HG03439 (cell line): ENCODE results near the gene ANKRD44.
"Not testable (repeated sequence)": the region's sequence is repeated elsewhere in the genome, so short reads cannot be mapped to it uniquely, and the experiment has no call there.

Experiments
- ATAC-seq: cut with Tn5 transposase; IDR thresholded peaks from one replicate; pipeline ENCODE4 v1.9.1; 2021; ENCODE audit warnings: mild to moderate bottlenecking, moderate library complexity; ENCODE audit not compliant: unreplicated experiment

ANKRD44 gene

DNA sequence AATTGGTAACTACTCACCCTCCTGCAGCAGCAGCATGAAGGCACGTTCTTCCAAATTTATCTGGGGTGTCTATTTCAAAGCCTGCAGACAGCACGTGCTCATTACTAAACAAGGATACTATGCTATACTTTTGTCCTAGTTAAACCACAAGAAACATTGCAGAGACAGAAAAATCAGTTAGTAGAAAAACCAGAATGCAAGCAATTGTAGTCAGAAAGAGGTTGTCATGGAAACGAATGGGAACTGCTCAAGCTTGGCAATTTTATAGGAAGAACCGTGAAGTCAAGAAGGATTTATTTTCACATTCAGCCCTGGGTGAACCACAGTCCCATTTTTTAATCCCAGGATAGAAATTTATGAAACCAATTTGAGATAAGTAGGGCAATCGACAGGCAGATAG is 221.9 kb downstream of the ANKRD44 start:
- no peak for ATAC-seq

DNA sequence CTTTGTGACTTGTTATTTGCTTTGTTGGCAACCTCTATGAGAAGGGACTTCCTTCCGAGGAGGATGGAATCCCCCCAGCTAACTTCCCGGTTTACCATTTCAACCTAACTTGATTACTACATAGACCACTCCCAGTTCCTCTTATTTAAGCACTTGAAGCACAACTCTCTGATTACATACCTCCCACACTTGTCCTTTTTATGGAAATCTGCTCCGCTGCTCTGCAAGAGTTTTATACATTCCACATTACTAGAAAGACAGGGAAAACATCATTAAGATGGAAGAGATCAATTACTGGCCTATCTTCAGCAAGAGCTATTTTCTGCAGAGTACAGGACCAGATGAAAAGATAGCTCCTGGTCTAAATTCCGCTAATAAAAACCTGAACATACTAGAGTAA is 224.1 kb downstream of the ANKRD44 start:
- no peak for ATAC-seq

DNA sequence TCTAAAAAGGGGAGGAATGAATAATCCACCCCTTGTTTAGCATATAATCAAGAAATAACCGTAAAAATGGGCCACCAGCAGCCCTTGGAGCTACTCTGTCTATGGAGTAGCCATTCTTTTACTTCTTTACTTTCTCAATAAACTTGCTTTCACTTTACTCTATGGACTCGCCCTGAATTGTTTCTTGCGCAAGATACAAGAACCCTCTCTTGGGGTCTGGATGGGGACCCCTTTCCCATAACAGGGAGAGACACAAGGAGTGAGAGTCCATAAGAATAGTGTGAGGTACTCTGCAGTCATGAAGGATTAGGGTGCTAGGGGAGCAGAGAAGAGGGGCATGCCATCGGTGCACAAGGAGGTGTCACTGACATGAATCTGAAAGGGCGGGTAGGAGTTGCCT is 224.9 kb downstream of the ANKRD44 start:
- ATAC-seq, result no peak

DNA sequence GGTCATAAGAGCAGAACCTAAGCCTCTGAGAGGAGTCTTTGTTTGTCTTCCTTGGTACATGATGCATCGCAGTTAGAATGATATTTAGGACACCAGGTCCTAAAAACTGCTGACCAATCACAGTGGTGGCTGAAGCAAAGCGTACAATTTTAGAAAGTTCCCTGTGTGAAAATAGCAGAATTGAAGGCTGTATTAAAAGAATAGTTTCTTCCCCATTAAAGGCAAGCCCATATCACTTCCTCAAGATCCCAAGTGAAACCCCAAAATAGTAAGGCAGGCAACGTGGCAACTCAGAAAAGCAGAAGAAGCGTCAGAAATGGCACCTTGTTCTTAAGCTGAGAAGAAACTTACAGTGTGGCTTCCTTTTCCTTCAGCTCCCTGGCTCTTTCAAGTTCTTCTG is 229.3 kb downstream of the ANKRD44 start:
- no peak for ATAC-seq

DNA sequence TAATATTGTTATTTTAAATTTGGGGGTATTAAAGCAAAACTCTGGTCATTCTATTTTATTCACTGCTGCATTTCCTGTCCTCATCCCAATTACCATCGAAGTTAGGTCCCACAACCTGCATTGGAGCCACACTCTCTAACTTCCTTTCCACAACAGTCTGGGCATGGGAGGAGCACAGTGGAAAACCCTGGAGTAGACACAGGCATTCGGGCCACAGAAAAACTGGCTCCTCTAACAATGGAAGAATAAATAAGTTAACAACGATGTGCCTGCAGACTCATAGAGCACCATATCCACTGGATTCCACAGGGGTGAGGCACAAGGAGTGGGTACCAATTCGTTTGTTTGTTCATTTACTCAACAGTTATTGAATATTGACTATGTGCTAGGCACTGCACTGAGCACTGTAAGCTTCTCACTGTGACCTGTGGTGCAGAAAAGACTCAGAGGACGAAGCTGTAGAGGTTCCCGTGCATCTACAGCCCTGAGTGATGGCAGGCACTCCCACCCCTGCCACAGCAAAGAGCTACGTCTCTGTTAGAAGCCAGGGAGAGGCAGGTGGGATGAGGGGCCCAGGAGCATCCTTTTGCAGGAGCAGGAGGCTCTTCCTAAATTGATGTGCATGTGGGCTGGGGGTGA is 229.9 kb downstream of the ANKRD44 start:
- no peak for ATAC-seq

DNA sequence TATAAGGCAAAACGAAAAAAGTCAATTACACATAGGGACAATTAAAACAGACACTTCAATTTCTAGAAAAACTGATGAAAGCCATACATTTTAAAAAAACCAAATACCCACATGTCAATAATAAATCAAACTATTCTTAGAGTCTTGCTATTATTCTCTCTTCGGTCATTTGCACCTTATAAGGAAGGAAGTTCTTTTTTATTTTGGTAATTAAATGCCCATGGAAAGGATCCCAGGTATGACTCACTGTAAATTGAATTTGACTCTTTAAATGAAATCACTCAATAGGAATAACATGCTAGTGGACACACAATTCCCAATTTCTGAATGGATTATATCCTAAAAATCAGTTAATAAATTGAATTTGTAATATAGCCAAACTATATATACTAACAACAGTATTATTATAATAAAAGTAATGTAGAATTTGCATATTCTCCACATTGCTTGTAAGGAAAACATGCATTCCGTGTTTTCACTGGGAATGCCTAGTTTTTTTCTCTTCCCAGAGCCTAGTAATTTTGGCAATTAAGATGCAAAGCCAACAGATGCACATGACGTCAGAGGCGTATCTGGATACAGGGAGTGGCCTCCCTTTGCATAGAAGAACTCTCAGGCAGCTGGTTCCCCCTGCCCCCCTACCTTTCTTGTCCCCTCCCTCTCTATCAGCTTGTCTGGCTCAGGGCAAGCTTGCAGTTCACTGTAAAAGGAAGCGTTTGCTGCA is 230.6 kb downstream of the ANKRD44 start:
- ATAC-seq, result no peak

DNA sequence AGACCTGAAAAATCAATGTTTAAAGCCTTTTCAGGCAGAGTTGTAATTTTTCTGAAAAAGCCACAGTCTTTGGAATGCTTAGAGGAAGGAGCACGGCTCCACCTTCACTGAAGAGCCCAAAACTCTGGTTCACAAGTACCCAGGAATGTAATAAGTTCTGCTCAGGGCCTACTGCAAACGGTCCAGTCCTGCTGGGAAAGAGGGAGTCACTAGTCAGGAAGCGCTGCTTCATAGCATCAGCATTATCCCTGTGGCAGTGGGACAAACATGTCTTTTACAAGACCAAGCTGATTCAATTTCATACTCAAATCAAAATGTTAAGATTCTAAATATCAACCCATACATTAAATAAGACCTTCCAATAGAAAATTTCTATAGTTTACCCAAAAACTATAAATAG is 231.2 kb downstream of the ANKRD44 start:
- no peak for ATAC-seq

DNA sequence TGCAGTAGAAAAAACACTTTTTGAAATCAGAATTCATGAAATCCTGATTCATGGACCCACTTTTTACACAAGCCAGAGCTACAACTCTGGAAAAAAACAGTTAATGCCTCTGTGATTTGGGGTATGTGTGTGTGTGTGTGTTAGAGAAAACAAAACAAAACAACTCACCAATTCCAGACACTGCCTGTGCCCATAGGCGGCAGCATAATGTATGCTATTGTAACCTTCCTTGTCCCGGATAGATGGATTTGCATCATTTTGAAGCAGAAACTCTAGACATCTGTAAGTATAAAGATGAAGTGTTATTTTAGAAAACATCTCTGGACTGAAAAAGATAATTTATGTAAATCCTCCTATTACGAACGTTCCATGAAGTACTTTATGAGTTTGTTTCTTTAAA is 232.0 kb downstream of the ANKRD44 start:
- no peak for ATAC-seq

DNA sequence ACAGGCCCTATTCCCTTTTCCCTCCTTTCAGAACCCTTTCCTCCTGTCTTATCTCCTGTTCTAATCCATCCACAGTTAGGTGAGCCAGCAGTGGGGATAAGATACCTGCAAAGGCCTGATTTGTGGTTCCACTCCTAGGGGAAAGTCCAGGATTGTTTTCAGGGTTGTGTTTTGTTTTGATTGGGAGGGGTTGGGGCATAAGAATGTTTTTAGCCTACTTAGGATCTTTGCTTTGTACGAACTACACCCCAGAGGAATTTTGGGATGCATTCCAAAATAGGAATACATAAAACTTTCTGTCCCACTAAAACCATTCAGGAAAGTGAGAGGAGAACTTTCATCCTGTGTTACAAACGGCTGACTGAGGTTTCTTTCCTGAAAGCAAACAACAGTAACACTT is 233.2 kb downstream of the ANKRD44 start:
- ATAC-seq, result no peak

DNA sequence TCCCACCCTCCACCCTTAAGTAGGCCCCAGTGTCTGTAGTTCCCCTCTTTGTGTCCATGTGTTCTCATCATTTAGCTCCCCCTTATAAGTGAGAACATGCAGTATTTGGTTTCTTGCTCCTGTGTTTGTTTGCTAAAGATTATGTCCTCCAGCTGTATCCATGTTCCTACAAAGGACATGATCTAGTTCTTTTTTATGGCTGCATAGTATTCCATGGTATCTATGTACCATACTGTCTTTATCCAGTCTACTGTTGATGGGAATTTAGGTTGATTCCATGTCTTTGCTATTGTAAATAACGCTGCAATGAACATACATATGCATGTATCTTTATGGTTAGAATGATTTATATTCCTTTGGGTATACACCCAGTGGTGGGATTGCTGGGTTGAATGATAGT is 233.9 kb downstream of the ANKRD44 start:
- ATAC-seq, result no peak

DNA sequence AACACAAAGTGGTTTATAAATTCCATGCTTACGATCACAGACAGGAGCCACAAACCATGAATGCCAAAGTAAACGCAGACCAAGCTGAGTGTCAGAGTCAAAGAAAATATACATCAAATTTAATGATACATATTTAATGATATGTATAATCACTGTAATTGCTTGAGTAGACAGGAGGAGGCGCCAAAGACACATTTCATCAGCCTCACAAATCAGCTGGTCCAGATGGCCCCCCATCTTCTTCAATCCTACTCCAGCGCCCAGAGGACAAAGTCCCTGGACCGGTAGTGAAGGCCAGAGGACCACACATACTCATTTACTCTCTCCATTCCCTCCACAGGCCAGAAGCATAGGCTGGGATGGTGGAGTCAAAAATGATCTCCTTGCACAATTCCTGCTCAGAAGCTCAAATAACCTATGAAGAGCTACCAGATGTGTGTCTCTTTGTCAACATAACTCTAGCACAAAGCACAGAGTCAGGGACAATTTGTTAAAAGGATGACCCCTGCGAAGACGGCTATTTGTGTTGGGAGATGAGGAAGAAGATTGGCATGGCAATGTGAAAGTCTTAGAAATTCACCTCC is 234.7 kb downstream of the ANKRD44 start:
- no peak for ATAC-seq

DNA sequence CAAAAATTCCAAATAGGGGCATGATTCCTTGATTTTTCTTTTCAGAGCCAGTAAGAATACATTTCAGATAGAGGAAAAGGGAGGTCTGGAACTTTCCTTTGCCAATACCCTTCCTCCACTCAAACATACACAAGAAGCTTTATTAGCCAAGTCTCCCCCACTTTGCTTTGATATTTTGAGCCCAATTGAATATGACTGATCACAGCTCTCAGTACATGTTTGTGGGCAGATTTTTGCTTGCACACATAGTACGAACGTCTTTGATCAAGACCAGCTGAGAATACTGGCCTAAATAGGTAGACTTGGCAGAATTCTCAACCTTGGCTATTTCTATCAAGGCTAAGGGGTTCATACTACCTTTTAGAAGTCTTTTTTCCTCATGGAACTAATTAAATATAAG is 235.3 kb downstream of the ANKRD44 start:
- no peak for ATAC-seq

DNA sequence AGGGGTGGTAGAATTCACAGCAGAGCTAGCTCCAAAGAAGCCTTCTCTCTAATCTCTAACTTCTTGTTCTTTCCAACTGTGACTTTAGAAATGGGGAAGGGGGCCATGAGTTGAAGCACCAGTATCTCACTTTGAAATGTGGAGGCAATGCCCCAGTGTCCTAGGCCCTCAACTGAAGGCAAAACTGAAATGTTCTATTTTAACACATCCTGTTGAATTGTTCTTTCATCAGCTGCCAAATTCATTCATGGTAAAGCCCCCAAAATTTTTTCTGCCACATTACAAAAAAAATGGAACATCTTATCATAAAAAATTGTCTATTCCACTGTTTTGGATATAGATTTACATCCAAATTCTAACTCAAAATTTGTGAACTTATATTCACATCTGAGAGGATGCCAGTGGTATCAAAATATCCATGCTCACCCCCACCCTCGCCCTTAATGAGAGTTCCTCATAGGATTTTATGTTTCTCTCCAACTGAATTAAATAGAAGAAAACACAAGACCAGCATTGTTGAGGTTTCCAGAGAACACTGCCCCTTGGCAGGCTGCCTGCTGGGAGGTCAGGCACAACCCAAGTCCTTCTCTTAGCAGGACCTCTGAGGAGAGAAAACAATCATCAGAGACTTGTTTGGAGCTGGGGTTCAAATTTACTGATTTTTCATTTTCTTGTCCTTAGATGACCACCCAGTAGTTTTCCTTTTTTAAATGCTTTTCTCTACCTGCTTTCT is 236.7 kb downstream of the ANKRD44 start:
- no peak for ATAC-seq

DNA sequence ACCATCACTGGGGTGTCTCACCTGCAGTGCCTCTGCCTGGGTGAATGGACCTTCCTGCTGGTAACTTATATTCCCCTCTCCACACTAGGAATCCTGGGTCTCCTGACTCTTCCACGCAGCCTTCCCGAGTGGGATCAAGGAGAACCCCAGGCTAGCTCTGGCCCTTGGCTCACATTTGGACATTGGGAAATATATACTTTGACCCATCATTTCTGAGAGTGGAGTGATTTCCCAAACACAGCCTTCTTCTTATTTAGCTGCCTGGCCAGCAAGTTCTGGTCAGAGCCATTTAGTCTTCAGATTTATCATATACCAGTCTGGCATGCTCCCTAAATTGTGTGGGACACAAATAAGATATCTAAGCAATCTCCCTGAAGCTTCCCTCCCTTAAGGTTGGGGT is 237.3 kb downstream of the ANKRD44 start:
- ATAC-seq, result no peak

DNA sequence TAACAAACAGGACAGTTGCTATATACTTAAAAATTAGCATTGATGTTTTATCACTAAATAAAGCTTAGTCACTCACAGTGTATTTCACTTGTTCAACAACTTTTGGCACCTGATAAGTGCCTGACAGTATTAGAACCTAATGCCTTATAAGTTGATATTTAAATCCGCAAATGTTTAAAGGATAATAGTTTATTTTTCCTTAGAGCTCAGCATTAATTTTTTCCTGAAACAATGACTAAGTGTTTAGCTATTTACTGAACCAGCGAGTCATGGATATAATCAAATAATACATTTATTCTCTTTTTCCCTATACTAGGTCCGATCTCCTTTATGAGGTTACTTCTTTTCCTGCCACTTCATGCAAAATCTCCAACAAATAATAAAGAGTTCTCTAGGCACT is 238.0 kb downstream of the ANKRD44 start:
- no peak for ATAC-seq

DNA sequence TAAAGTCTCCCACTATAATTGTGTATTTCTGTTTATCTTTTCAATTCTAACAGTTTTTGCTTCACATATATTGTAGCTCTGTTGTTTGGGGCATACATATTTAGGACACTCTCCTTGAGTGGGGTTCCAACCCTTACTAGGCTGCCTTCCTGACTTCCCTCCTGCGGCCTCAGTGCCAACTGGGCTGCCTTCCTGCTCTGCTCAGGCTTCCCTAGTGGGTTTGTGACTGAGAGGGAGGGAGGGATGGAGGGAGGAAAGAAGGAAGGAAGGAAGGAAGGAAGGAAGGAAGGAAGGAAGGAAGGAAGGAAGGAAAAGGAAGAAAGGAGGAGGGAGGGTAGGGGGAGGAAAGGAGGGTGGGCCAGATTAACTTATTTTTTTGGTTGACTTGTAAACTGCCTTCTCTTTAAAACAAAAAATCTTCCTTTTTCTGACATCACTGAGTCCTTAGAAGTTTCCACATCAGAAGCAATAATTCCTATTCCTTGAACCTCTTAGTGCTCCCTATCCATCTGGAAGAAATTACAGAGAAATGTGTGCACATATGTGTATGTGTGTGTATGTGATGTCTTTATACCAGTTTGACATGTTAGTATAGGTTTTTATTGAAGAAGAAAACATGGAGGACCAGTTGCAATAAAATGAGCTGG is 238.7 kb downstream of the ANKRD44 start:
- ATAC-seq, result no peak

DNA sequence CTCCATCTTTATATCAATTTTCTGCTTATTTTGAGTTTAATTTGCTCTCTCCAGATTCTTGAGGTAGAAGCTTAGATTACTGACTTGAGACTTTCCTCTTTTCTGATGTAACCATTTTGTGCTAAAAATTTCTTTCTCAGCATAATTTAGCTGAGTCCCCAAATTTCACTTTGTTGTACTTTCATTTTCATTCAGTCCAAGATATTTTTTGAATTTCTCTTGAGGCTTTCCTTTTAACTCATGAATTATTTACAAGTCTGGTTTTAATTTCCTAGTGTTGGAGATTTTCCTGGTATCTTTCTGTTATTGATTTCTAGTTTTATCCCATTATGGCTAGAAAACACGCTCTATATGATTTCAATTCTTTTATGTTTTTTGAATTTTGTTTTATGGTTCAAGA is 239.4 kb downstream of the ANKRD44 start:
- ATAC-seq, result no peak

DNA sequence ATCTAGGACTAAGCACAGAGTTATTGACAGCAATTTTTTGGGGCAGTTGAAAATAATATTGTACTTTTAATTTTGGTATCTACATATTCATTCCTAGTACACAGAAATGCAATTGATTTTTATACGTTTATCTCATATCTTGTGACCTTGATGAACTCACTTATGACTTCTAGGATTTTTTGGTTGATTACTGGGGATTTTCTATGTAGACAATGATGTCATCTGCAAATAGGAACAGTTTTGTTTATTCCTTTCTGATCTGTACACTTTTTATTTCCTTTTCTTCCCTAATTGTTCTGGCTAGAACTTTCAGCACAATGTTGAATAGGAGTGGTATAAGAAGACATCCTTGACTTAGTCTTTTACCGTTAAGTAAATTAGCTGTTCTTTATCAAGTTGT is 240.6 kb downstream of the ANKRD44 start:
- no peak for ATAC-seq

DNA sequence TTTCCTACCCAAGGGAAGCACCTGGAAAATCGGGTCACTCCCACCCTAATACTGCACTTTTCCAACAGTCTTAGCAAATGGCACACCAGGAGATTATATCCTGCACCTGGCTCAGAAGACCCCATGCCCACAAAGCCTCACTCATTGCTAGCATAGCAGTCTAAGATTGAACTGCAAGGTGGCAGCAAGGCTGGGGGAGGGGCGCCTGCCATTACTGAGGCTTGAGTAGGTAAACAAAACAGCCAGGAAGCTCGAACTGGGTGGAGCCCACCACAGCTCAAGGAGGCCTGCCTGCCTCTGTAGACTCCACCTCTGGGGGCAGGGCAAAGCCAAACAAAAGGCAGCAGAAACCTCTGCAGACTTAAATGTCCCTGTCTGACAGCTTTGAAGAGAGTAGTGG is 248.0 kb downstream of the ANKRD44 start:
- not testable (repeated sequence) for ATAC-seq

DNA sequence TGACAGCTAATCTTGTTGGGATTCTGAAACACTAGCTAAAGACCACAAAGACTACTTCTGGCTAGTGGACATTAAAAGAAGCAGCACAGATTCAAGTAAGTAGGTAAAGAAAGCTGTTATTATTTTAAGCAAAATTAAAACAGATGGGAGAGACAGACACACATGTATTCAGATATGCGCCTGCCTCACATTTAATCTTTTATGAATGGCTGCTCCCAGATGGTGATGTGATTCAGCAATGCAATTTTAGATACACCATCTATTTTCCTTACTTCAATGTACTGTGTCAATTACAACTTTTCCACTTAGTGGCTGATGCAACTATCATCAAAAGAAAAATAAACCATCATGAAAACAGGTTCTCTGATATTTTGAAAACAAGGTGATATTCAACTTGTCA is 251.1 kb downstream of the ANKRD44 start:
- ATAC-seq, result no peak

DNA sequence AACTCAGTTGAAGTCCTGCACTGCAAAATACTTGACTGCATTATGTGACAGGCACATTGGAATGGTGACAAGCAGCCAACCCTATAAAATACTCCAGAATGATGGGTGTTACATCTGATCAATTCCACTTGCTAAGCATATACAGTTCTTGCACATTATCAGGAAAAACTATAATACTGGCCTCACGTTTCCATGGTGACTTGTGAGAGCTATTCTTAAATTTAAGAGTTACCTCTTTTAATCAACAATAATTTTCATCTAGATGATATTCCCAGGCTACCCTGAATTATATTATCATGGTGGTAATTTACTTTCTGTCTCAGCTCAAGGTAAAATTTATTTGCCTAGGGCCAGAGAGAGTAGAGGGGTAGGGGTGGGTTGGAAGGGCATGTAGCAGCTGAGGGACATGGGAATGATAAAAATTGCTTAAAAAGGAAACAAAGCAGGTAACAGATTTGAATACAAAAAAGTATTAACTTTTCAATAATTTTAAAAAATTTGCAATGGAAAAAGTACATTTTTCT is 251.7 kb downstream of the ANKRD44 start:
- no peak for ATAC-seq
